GM19397 (cell line): ENCODE measurements around the gene IKBKG.
"Not testable (repeated sequence)": the region's sequence is repeated elsewhere in the genome, so short reads cannot be mapped to it uniquely, and the experiment has no call there.

ENCODE experiments used
- ATAC-seq: cut with Tn5 transposase; IDR thresholded peaks from one replicate; pipeline ENCODE4 v1.9.1; 2021; ENCODE audit warnings: mild to moderate bottlenecking, moderate library complexity; ENCODE audit not compliant: unreplicated experiment

IKBKG gene

GRCh38 chrX:154525606-154526490, 21.6 kb upstream of the IKBKG start:
- ATAC-seq: no peak

DNA sequence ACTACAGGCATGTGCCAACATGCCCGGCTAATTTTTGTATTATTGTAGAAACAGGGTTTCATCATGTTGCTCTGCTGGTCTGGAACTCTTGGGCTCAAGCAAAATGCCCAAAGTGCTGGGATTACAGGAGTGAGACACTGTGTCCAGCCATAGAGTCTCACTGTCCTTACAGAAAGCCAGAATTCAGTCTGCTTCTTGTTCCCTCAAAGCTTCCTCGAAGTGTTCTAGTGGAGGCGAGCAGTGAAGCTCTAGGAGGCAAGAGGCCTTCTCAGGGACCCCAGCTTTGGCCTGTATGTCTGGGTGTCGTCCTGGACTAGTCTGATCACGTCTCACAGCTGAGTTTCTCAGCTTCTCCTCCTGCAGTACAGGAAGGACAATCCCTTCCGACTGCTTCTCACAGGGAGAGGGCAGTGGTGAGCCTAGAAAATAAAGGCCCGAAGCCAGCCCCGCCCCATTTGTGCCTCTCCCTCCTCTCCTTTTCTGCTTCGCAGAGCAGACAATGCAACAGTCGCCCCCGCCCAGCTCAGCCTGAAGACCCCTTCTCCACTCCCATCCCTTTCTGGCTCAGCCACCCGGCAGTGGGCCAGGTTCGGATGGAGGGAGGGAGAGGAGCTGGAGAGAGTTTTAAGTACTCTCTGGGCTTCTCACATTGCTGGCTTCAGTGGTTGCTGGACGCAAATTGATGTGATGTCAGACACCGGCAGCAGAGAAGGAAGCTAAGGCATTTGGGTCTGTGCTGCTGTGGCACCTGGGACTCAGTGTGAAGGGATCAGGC, 20.3 kb upstream of the IKBKG start:
- ATAC-seq: no peak

DNA sequence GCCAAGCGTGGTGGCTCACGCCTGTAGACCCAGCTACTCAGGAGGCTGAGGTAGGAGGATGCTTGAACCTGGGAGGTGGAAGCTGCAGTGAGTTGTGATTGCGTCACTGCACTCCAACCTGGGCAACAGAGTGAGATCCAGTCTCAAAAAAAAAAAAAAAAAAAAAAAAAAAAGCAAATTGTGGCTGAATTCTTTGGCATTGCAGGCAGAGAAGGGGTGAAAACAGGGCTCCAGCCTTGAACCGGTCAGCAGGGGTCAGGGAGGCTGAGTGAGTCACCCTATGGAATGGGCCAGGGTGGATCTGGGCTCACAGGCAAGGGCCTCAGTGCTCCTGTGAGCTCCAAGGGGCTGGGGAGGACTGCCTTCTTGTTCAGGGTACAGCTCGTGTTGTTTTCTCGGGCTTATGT, 18.2 kb upstream of the IKBKG start:
- ATAC-seq: no peak

- ATAC-seq: no peak
Observed at GRCh38 chrX:154530286-154530685, 17.1 kb upstream of the IKBKG start.

DNA sequence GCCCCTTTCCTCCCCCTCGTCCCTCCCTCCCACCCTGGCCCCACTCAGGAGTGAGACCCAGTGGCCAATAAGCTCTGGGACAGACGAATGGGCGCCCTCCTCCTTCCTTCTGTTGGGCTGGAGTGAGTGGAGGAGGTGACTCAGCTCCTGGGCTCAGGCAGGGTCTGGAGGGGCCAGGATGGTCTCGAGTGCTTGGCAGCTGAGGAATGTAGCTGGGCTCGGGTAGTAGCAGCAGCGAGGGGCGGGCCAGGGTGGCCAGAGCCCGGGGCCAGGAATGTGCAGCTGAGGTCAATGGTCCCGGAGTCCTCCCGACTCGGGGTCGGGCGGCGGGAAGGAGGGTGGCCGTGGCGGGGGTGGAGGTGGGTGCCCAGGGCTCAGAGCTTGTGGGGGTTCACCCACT, 15.8 kb upstream of the IKBKG start:
- ATAC-seq: no peak

- ATAC-seq: no peak
Observed at GRCh38 chrX:154532690-154533089, 14.7 kb upstream of the IKBKG start.

- peak; percentile 71 for ATAC-seq
Observed at GRCh38 chrX:154534526-154535322, 12.7 kb upstream of the IKBKG start.

- ATAC-seq: no peak
Observed at GRCh38 chrX:154535892-154536291, 11.5 kb upstream of the IKBKG start.

- ATAC-seq: no peak
Observed at GRCh38 chrX:154539077-154539476, 8.3 kb upstream of the IKBKG start.

DNA sequence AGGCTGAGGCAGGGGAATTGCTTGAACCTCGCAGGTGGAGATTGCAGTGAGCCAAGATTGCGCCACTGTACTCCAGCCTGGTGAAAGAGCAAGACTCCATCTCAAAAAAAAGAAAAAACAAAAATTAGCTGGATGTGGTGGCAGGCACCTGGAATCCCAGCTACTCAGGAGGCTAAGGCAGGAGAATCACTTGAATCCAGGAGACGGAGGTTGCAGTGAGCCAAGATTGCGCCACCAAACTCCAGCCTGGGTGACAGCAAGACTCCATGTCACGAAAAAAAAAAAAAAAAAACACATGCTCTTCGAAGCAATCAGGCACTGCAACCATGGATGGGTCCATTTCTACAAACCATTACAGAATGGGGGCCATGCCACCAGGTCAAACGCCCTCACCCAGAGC, 7.1 kb upstream of the IKBKG start:
- not testable (repeated sequence) for ATAC-seq

DNA sequence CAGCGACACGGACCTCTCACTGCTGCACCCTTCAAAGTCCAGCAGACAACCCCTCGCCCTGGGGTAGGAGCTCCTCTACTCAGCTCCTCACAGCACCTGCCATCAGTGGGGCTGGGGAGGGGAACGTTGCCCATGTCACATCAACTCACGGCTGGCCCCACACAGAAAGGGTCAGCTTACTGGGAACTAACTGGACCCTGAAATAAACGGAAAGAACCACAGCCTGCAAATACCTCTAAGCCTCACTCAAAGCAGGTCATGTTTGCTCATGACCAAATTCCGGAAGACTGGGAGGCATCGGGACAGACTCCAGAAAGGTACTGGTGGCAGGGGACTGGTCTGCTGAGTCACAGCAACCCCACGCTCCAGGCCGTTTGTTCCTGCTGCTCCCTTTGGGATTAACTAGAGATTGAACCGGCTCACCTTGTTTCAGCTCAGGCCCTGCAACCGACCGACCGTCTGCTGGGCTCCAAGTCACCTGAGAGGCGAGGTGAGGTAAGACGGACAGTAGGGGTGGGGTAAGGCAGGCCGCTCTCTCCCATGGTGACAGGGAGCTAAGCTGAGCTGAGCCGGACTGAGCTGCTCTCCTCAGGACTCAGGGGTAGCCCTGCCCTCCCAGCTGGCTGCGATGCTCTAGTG, 6.4 kb upstream of the IKBKG start:
- no peak for ATAC-seq

GRCh38 chrX:154541589-154541895, 5.9 kb upstream of the IKBKG start:
- ATAC-seq: no peak

DNA sequence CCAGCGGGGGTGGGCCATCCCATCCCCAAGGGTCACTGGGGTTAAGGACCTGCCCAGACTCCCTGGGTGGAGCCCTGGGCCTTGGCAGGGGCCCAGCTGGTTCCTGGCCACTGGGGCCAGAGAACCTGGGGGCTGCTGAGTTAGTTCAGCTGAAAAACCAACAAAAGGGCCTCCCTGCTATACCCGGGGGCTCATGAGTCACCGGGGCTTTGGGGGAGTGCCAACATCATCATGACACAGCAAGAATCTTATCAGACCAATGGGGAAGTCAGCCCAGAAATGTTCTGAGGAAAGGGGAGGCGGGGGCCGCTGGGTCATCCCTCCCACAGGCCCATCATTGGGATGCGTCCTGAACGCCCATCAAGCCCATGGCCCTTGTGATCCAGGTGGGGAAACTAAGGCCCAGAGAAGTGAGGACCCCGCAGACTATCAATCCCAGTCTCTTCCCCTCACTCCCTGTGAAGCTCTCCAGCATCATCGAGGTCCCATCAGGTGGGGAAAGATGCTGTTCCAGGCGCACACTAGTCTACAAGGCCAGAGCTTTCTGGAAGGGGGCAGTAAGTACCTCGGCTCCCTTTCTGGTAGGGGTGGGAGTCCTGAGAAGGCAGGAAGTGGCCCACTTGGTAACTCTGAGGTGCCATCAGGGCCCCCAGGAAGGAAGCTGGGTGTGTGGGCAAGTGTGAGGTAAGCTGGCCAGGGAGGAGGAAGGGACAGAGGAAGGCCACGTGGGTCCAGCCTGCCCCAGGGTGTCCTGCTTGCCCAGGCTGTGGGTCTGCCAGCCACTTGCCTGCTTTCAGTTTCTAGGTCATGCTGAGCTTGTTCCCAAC, 5.3 kb upstream of the IKBKG start:
- ATAC-seq: no peak

DNA sequence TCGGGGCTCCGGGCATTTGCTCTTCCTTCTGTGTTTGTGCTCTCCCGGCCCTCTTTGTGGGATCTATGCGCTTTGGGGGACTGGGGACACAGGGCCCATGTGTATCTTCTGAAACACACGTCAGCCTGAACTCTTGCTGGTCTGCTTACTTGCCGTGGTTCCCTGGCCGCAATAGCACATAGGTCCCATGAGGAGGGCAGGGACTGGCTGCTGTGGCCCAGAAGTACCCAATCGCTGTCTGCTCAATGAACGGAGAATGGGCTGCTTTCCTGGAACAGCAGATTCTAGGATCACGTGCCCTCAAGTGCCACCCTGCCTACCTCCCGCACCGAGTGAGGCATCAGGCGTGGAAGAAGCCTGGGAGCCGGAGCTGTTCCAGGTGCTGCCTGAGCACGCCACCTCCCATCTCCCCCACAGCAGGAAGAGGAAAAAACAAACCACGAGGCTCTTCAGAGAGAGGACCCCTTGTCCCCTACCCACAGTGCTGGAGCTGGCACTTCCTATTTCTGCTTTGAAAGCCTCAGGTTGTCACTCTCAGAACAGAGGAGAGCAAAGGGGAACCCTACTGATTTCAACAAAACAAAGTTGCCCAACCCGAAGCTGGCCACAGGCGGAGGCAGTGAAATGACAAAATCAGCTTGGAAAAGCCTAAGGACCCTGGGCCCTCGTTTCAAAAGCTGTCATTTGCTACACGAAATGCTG, 4.5 kb upstream of the IKBKG start:
- no peak for ATAC-seq

DNA sequence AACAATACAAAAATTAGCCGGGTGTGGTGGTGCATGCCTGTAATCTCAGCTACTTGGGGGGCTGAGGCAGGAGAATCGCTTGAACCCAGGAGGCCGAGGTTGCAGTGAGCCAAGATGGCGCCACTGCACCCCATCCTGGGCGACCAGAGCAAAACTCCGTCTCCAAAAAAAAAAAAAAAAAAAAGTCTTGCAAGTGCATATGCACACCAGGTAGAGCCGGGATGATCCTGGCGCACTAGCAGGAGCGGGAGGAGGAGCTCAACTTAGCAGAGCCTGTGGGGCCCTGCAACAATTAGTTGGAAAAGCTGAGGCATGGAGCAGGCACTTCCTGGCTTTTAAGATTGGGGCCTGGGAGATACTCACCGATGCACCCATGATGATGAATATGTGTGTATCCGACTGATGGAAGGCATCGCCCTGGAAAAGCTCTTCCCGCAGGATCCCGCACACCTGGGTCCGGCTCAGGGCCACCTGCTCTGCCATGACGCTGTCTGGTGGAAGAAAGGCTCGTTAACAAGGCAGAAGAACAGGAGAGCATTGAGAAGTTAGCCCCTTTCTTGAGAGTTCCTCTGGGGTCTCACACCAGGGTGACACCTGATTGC, 1.6 kb upstream of the IKBKG start:
- ATAC-seq: no peak

DNA sequence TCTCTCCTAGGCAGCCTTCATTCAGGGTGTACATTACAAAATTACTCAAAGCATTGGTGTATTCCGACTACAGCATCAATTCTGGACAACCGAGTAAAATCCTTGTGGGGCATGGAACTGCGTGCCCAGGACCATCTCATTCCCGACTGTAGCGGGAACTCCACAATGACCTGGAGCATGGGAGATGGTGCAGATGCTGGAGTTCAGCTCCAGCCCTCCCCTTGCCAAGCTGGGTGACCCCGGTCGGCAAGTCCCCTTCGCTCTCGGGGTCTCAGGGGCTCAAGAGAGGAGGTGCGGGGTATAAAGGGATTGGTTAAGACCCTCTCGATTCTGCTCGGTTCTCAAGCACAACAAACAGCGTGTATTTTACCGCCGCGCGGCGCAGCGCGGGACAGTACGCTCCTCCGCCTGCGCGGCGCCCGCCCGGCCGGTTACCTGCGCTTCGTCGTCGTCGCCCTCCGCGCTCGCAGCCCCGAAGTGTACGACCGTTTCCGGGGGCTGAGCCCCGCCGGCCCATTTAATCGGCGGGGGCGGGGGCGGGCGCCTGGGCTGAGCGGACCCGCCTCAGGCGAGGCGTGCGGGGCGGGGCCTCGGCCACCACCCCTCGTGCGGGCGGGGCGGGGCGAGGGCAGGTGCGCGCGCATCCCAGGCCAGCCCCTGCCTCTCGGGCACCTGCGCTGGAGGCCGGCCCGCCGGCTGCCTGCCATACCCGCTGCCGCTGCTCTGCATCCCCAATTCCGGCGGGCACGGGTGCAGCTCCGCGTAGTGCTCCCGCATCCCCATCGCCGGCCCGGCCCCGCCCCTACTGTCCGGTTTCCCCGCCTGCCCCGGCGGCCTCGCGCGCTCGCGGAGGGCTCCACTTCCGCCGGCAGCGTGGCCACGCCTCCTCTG, 821 bp upstream of the IKBKG start, which contains the start of gene G6PD:
Gene G6PD (minus strand): TSS at position 493 of the 891 bp plus-strand sequence. CDS start 691 bp downstream, outside the sequence.
- peak; percentile 57 for ATAC-seq

DNA sequence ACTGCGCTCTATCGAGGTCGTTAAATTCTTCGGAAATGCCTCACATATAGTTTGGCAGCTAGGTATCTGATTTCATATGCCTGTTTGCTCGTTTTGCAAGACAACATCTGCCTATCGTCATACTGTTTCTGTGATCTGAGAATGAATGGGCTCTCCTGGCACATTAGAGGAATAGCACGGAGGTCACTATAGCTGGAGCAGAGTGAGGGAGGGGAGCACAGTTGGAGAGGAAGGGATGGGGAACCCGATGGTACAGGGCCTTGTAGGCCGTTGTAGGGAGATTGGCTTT, 552 bp downstream of the IKBKG start:
- no peak for ATAC-seq

GRCh38 chrX:154549766-154550165, 2.3 kb downstream of the IKBKG start:
- no peak for ATAC-seq
